DND-41 (cell line): ENCODE data around the gene KIF4B.

Experiments used
- ATAC-seq: fragments of 200-7000 bp; cut with Tn5 transposase; 3 replicates; pipeline ENCODE4 v1.9.1; 2021; ENCODE audit warnings: low read depth; ENCODE audit not compliant: insufficient read depth
- DNase-seq: peaks from one replicate; pipeline ENCODE4 v3.0.0-alpha.2; 2020
- H2AFZ ChIP-seq: 2 replicates; pipeline ENCODE4 v1.6.0; 2012; ENCODE audit warnings: low read depth, low read length
- H3K27ac ChIP-seq: 2 replicates; pipeline ENCODE4 v1.5.1; 2012; ENCODE audit warnings: low read length, inconsistent platforms
- H3K27me3 ChIP-seq: fragments of 200-600 bp; sonication (generic); 2 replicates; pipeline ENCODE4 v1.6.0; 2012; ENCODE audit warnings: low read length, mild to moderate bottlenecking, inconsistent platforms; ENCODE audit not compliant: insufficient read depth, poor library complexity
- H3K36me3 ChIP-seq: 2 replicates; pipeline ENCODE4 v1.5.1; 2012; ENCODE audit warnings: low read length, inconsistent platforms; ENCODE audit not compliant: insufficient read depth
- H3K4me1 ChIP-seq: 2 replicates; pipeline ENCODE4 v1.5.1; 2012; ENCODE audit warnings: mild to moderate bottlenecking, low read length; ENCODE audit not compliant: insufficient read depth
- H3K4me2 ChIP-seq: 2 replicates; pipeline ENCODE4 v1.6.0; 2012; ENCODE audit warnings: mild to moderate bottlenecking, moderate library complexity, low read length, inconsistent platforms; ENCODE audit not compliant: insufficient read depth
- H3K4me3 ChIP-seq, 2 experiments: fragments of 200-600 bp in 1 of 2; shearing (Covaris generic) in 1 of 2; 2 replicates each; pipeline ENCODE4 v1.5.1; 2012 to 2016; ENCODE audit warnings: inconsistent platforms in 2 of 2, low read length in 2 of 2, mild to moderate bottlenecking in 2 of 2, low read depth in 1 of 2, moderate library complexity in 1 of 2
- H3K79me2 ChIP-seq: 2 replicates; pipeline ENCODE4 v1.6.0; 2012; ENCODE audit warnings: low read length, inconsistent platforms; ENCODE audit not compliant: insufficient read depth
- H3K9ac ChIP-seq: 2 replicates; pipeline ENCODE4 v1.6.0; 2012; ENCODE audit warnings: low read depth, mild to moderate bottlenecking, inconsistent platforms, low read length, moderate library complexity
- H3K9me3 ChIP-seq: 2 replicates; pipeline ENCODE4 v1.5.1; 2012; ENCODE audit warnings: low read length, moderate library complexity, mild to moderate bottlenecking, inconsistent platforms; ENCODE audit not compliant: insufficient read depth, severe bottlenecking
- H4K20me1 ChIP-seq: 2 replicates; pipeline ENCODE4 v1.6.0; 2012; ENCODE audit warnings: low read length; ENCODE audit not compliant: insufficient read depth
- EZH2 ChIP-seq: IDR thresholded peaks from 3 replicates; pipeline ENCODE4 v1.6.1; 2012; ENCODE audit warnings: borderline replicate concordance, low read depth, mild to moderate bottlenecking, moderate library complexity, low read length, inconsistent platforms; ENCODE audit not compliant: severe bottlenecking
- TF ChIP-seq, protein P1 (sequence below): IDR thresholded peaks from 2 replicates; pipeline ENCODE4 v1.5.1; 2012; ENCODE audit warnings: borderline replicate concordance, low read length, moderate library complexity, mild to moderate bottlenecking; ENCODE audit not compliant: poor library complexity, severe bottlenecking; ENCODE audit errors: extremely low read depth

KIF4B gene

GRCh38 chr5:155053501-155053900 is 39.9 kb downstream of the KIF4B start:
- Histone ChIP-seq H3K4me1 (no peaks in the 10 kb centered on the region), H3K27ac (no peak overlapping the region), H3K4me3 (no peak overlapping the region), H3K27me3 (peaks cover 6% of the 10 kb centered on the region), H3K36me3 (no peaks in the 10 kb centered on the region), H2AFZ (no peak overlapping the region), H3K79me2 (no peaks in the 10 kb centered on the region), H3K4me2 (no peak overlapping the region), H3K9ac (no peak overlapping the region), H4K20me1 (no peaks in the 10 kb centered on the region), H3K9me3 (no peaks in the 10 kb centered on the region)
- ATAC-seq (no peak), DNase-seq (no peak)
- TF ChIP-seq EZH2, result no peak
- TF ChIP-seq, protein P1, sequence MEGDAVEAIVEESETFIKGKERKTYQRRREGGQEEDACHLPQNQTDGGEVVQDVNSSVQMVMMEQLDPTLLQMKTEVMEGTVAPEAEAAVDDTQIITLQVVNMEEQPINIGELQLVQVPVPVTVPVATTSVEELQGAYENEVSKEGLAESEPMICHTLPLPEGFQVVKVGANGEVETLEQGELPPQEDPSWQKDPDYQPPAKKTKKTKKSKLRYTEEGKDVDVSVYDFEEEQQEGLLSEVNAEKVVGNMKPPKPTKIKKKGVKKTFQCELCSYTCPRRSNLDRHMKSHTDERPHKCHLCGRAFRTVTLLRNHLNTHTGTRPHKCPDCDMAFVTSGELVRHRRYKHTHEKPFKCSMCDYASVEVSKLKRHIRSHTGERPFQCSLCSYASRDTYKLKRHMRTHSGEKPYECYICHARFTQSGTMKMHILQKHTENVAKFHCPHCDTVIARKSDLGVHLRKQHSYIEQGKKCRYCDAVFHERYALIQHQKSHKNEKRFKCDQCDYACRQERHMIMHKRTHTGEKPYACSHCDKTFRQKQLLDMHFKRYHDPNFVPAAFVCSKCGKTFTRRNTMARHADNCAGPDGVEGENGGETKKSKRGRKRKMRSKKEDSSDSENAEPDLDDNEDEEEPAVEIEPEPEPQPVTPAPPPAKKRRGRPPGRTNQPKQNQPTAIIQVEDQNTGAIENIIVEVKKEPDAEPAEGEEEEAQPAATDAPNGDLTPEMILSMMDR, result no peak

DNA sequence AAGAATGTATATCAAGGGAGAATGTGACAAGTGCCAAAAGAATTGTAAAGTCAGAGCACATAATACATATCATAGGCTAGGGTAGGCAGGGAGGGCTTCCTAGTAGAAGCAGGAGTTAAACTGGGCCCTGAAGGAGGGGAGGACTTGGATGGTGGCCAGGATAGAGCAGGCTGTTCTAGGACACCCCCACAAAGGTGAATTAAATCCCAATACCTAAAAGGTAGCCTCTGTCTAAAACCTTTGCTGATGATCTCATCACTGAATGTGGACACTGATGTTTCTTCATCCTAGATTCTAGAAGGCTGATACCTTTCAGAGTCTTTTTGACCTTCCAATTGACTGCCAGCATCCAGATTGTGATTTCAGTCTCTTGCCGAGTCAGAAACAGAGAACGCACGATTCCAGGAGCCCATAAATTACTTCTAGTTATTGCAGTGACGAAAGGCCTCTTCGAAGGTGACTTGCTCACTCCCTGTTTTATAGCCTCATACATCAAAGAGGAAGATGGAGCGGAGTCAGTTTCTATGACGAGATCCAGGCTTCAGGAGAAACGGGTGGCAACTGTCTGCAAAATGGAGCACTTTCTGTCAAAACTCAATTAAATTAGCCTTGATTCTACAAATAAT is 43.2 kb downstream of the KIF4B start:
- Histone ChIP-seq H3K4me1 (no peaks in the 10 kb centered on the region), H4K20me1 (no peaks in the 10 kb centered on the region), H3K79me2 (no peaks in the 10 kb centered on the region), H3K4me2 (no peak overlapping the region), H3K27ac (no peak overlapping the region), H3K4me3 (no peak overlapping the region), H2AFZ (no peak overlapping the region), H3K9me3 (no peaks in the 10 kb centered on the region), H3K36me3 (no peaks in the 10 kb centered on the region), H3K27me3 (peaks cover 6% of the 10 kb centered on the region), H3K9ac (no peak overlapping the region)
- TF ChIP-seq EZH2, result no peak
- TF ChIP-seq, protein P1, result no peak
- no peak for ATAC-seq
- no peak for DNase-seq

GRCh38 chr5:155057626-155058025 is 44.1 kb downstream of the KIF4B start:
- no peak for ATAC-seq
- no peak overlapping the region for H3K9ac ChIP-seq
- no peak overlapping the region for H3K4me2 ChIP-seq
- no peaks in the 10 kb centered on the region for H3K36me3 ChIP-seq
- H2AFZ ChIP-seq, result no peak overlapping the region
- H3K4me1 ChIP-seq, result no peaks in the 10 kb centered on the region
- H3K27me3 ChIP-seq, result peaks cover 6% of the 10 kb centered on the region
- no peak for DNase-seq
- H3K9me3 ChIP-seq, result no peaks in the 10 kb centered on the region
- H3K4me3 ChIP-seq, result no peak overlapping the region
- H4K20me1 ChIP-seq, result no peaks in the 10 kb centered on the region
- TF ChIP-seq EZH2, result no peak
- TF ChIP-seq, protein P1, result no peak
- no peaks in the 10 kb centered on the region for H3K79me2 ChIP-seq
- H3K27ac ChIP-seq, result no peak overlapping the region

- ATAC-seq (no peak), DNase-seq (no peak)
- Histone ChIP-seq H4K20me1 (no peaks in the 10 kb centered on the region), H3K79me2 (no peaks in the 10 kb centered on the region), H3K4me3 (no peak overlapping the region), H3K9ac (no peak overlapping the region), H3K27me3 (peaks cover 8% of the 10 kb centered on the region), H3K36me3 (no peaks in the 10 kb centered on the region), H3K4me2 (no peak overlapping the region), H2AFZ (no peak overlapping the region), H3K9me3 (no peaks in the 10 kb centered on the region), H3K4me1 (no peaks in the 10 kb centered on the region), H3K27ac (no peak overlapping the region)
- TF ChIP-seq EZH2, result no peak
- TF ChIP-seq, protein P1, result no peak
Measured at GRCh38 chr5:155064580-155064979, 51.0 kb downstream of the KIF4B start.
